Fibroblast of skin of right quadriceps (primary cell): Measurements from ENCODE around the gene C1QA.
"Not testable (repeated sequence)": the region's sequence is repeated elsewhere in the genome, so short reads cannot be mapped to it uniquely, and the experiment has no call there.

ENCODE experiments used
- DNase-seq: peaks from one replicate; pipeline ENCODE4 v3.0.0-alpha.2; 2013

C1QA gene

GRCh38 chr1:22643381-22643780 lies 7.0 kb downstream of the C1QA start, which contains the start of gene C1QC:
Gene C1QC (plus strand): TSS chr1:22643633. CDS start chr1:22644024, 391 bp downstream.
- DNase-seq = no peak

DNA sequence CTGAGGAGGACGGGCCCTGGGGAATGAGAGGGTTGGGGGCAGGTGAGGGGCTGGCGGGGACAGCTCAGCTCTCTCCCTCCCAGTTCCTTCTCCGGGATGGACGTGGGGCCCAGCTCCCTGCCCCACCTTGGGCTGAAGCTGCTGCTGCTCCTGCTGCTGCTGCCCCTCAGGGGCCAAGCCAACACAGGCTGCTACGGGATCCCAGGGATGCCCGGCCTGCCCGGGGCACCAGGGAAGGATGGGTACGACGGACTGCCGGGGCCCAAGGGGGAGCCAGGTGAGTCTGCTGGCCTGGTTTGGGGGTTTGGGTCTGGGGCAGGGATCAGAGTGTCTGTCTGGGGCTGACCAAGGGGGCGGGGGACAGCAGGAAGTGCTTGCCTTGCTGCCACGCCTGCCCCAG lies 7.5 kb downstream of the C1QA start:
- no peak for DNase-seq

DNA sequence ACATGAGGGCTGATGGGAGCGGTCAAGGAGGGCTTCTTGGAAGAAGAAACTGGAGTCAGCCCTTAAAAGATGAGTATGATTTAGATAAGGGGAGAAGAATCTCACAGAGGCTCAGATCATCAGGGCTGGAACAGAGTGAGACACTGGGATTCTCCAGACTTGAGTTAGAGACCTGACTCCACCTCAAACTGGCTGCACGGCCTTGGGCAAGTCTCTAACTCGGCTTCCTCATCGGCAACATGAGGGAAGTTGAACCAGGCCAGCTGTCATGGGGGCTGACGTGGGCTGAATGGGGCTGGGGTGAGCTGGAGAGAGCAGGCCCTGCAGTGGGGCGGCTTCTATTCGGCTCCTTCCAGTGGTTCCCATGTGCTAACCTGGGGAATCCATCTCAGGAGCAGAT lies 9.5 kb downstream of the C1QA start:
- DNase-seq = no peak

- no peak for DNase-seq
Measured at GRCh38 chr1:22646384-22646783, 10.0 kb downstream of the C1QA start.

- DNase-seq = no peak
Measured at GRCh38 chr1:22650089-22650693, 13.8 kb downstream of the C1QA start.

DNA sequence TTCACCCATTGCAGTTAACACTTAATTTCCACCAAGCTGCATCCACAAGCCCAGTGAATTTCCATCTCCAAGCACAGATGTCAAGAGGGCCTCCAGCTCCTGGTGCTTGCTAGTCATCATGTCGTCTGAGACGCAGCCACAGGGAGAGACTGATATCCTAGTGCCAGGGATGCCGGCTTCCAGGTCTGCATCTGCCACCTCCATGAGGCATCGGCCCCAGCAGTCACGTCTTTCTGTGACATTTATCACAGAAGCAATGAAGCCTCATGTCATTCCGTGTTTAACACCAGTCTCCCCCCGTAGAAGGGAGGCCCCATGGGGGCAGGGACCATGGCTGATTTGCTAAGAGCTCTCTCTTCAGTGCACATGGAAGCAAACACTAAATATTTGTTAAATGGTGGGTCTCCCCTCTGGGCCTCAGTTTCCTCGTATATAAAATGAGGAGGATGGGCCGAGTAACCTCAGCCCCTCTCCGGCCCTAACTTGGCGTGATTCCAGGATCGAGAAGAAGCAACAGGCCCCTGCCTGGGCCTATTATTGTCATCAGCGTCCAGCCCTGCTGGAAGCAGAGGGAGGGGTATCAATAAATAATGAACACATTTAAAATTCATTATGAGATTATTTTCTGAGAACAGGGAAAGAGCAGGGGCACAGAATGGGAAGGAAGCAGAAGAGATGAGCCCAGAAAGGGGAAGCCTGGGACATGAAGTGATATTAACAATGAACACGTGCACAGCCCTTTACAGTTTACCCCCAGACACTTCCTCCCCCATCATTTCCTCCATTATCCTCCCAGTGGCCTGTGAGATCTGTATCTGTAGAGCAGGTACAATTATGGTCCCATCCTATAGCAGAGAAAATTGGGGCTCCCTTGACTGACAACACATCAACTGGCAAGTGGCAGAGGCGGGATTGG lies 15.8 kb downstream of the C1QA start:
- DNase-seq = no peak

DNA sequence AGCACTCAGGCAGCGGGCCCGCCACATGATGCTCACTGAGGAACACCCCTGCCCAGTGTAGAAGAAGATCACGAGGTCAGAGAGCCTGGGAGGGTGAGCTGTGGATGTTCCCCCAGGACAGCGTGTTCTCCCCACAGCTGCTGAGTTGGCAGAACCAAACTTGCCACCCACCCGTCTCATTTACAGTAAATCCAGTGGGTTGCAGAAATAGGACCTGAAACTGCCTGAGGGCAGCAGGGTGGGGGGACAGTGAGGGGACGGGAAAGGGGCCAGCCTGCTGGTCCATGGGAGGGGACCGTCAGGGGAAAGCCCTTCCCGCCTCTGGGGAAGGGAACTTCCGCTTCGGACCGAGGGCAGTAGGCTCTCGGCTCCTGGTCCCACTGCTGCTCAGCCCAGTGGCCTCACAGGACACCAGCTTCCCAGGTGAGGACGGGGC lies 16.5 kb downstream of the C1QA start, which contains the start of gene C1QB:
Gene C1QB (plus strand): TSS at position 356 of the 436 bp plus-strand sequence. CDS start 6,227 bp downstream, outside the sequence.
- DNase-seq = no peak

- DNase-seq = no peak
Measured at GRCh38 chr1:22654692-22655091, 18.3 kb downstream of the C1QA start.

DNA sequence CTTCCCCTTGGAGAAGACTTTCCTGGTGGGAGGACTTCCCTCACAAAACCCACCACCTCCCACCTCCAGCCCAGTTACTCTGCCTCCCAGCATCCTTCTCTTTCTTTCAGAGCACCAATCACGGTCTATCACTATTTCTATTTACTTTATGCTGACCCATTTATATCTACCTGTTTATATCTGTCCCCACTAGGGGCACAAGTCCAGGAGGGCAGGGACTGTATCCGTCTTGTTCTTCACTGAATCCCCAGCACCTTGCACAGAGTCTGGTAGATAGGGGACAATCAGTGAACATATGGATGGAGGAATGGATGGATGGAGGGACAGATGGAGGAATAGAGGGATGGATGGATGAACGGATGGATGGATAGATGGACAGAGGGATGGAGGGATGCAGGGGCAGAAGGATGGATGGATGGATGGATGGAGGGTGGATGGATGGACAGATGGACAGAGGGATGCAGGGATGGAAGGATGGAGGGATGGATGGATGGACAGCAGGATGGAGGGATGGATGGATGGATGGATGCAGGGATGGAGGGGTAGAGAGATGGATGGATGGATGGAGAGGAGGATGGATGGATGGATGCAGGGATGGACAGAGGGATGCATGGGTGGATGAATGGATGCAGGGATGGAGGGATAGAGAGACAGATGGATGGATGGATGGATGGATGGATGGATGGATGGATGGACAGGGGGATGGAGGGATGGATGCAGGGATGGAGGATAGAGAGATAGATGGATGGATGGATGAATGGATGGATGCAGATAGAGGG lies 22.1 kb downstream of the C1QA start:
- no peak for DNase-seq

GRCh38 chr1:22660716-22661241 lies 24.4 kb downstream of the C1QA start:
- no peak for DNase-seq

GRCh38 chr1:22661880-22662279 lies 25.5 kb downstream of the C1QA start:
- no peak for DNase-seq

DNA sequence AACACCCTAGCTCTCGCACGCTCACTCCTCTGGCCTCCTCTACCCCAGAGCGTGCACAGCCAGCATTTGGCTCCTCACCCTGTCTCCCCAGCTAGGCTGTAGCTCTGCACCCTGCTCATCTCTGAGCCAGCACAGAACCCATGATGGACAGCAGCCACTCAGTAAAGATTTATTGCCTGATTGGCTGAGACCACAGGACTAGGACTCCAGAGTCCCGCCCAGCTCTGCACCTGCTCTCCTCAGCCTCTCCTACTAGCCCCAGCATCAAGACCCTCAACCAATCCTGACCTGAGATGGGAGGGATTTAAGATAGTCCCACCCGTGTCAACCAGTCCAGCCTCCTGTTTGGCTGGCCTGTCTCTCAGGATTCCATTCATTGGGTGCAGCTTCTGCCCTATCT lies 25.9 kb downstream of the C1QA start:
- DNase-seq = no peak

- no peak for DNase-seq
Measured at GRCh38 chr1:22662986-22663408, 26.6 kb downstream of the C1QA start.

DNA sequence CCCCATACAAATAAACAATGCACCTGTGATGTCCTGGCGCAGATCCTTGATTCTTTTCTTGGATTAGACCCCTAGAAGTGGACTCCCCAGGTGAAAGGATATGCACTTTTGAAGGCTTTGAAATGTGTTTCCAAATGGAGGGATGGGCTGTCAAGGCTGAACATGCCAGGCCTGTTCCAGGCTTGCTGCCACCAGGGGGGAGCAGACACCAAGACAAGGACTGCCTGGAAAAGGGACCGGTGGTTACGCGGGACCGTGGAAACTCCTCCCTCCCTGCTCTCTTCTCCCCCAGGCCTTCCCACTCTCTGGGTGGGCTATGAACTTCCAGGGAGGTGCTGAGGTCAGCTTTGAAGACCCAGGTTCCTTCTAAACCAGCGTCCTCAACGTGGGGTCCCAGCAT lies 29.3 kb downstream of the C1QA start:
- DNase-seq = peak; percentile 22

GRCh38 chr1:22666412-22666811 lies 30.0 kb downstream of the C1QA start:
- no peak for DNase-seq

- DNase-seq = not testable (repeated sequence)
Measured at GRCh38 chr1:22668840-22669239, 32.4 kb downstream of the C1QA start.

GRCh38 chr1:22670352-22670975 lies 34.0 kb downstream of the C1QA start:
- DNase-seq = no peak

DNA sequence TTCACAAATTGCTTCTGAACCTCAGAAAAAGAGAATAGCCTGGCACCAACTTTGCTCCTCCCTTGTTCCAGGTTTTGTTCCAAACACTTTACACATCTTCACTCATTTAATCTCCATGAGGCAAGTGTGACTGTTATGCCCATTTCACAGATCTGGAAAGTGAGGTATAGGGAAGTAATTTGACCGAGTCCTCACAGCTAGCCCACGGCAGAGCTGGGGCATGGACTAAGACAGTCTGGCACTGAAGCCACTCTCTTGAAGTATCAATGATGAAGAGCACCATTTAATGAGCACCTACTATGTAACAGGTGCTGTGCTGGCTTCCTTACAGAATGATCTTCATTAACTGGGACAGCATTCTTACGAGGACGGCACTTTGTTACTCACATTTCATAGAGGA lies 35.6 kb downstream of the C1QA start:
- DNase-seq = no peak

DNA sequence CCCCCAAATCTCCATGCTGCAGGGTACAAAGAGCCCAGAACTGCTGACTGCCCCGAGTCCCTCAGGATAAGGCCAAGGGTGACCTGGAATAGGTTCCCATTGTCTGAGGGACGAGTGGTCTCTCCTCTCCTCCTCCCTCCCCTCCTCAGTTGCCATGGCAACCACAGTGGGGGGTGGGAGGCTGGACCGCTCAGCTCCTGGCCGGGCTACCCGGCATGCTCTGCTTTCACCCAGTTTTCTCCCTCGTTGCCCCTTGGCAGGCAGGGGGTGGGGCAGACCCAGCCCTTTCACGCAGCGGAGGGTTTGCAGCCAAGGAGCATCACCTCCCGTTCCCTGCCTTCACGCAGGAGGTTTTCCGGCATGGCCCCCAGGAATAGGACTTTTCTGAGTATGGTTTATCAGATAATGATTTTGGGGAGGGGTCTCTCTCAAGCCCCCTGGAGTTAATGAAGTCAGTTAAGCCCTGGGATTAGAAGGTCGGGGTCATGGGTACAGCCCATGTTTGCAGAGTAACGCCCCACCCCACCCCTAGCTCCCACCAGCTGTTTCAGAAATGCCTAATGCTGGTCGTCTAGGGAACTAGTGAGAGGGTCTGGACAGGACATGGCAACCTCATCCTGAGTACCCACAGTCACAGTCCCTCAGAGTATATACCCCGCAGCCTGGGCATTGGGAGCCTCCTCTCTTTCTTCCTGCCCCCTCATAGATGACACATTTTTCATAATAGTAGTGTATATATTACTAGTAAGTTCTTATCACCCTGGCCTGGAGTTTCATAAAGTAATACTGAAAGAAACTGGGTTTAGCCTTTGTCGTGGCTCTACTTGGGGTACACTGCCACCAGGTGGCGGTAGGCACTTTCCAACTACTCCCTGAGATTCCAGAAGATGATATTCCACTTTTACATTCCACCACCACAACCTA lies 37.3 kb downstream of the C1QA start:
- DNase-seq = peak; percentile 44

- no peak for DNase-seq
Measured at GRCh38 chr1:22674410-22674749, 38.0 kb downstream of the C1QA start.

DNA sequence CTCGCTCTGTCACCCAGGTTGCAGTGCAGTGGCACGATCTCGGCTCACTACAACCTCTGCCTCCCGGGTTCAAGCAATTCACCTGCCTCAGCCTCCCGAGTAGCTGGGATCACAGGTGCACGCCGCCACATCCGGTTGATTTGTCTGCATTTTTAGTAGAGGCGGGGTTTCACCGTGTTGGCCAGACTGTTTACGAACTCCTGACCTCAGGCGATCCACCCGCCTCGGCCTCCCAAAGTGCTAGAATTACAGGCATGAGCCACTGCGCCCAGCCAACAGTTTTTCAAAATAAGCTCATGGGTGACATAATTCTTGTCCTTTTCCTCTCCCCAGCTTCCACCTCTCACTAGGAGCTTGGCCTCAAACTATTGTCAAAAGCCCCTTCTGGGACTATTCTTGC lies 39.7 kb downstream of the C1QA start:
- not testable (repeated sequence) for DNase-seq
